Testis (tissue), 3 donors: Measurements from ENCODE around the gene MAP4K1. TPM values are rescaled to one million over a fixed set of nuclear protein-coding genes. Genes with fewer than 3 reads are reported as not detected.

Experiments
- DNase-seq: peaks from one replicate; pipeline ENCODE4 v3.0.0-alpha.2; 2019
- H3K27ac ChIP-seq, 2 donors: fragments of 200-600 bp; sonication (generic); one replicate each; pipeline ENCODE4 v1.5.1; 2019
- H3K27me3 ChIP-seq: fragments of 200-600 bp; sonication (generic); one replicate; pipeline ENCODE4 v1.5.1; 2019
- H3K36me3 ChIP-seq: fragments of 200-600 bp; sonication (generic); one replicate; pipeline ENCODE4 v1.5.1; 2017; ENCODE audit warnings: low read depth; ENCODE audit errors: missing control alignments
- H3K4me1 ChIP-seq: fragments of 200-600 bp; sonication (generic); one replicate; pipeline ENCODE4 v1.5.1; 2019
- H3K4me3 ChIP-seq, 2 donors: fragments of 200-600 bp; sonication (generic); one replicate each; pipeline ENCODE4 v1.5.1; 2017 to 2019
- H3K9me3 ChIP-seq: fragments of 200-600 bp; sonication (generic); one replicate; pipeline ENCODE4 v1.5.1; 2017
- CTCF ChIP-seq, 3 experiments: fragments of 450-650 bp in 2 of 3; fragments of 200-600 bp in 1 of 3; sonication (generic) in 1 of 3; IDR thresholded peaks; one replicate each; pipeline ENCODE4 v1.5.1; 2016 to 2019; ENCODE audit warnings: antibody characterized with exemption in 3 of 3, mild to moderate bottlenecking in 2 of 3, moderate library complexity in 1 of 3
- POLR2A ChIP-seq: fragments of 450-650 bp; IDR thresholded peaks from one replicate; pipeline ENCODE4 v1.6.1; 2017; ENCODE audit warnings: antibody characterized with exemption, mild to moderate bottlenecking, moderate library complexity
- WGBS, 2 donors: methylation state at CpG; one replicate each; pipeline ENCODE4 v1.1.5; 2018; 5-methylcytosine and 5-hydroxymethylcytosine counted together
- intact Hi-C: fragments of 100-400 bp; cut with DNase I; formaldehyde crosslinking; loops from one replicate; pipeline ENCODE4 v1.15.1; 2023; ENCODE audit warnings: low total_unique reads
- polyA plus RNA-seq: library from polyadenylated mRNA; stranded (reverse); fragments of 350-450 nt; fragmentation: Illumina TruSeq; extraction: RNeasy Lipid Tissue Mini Kit (QIAGEN cat#74804); gene quantifications from one replicate; pipeline ENCODE4 v1.2.3, GENCODE V29; 2014; ENCODE audit warnings: low read depth, low replicate concordance; ENCODE audit not compliant: insufficient read depth
- total RNA-seq, 2 donors: library from RNA; depleted of rRNA; stranded (reverse); fragments of >200 nt; gene quantifications; one replicate each; pipeline ENCODE4 v1.2.3, GENCODE V29; 2016

The MAP4K1 gene
- total and polyA plus RNA-seq, 3 donors from 2014 or later: 2.8 to 9.9 (median 8.3) TPM

- TF ChIP-seq CTCF (IDR thresholded peaks at IDR 0.05) (no peak), POLR2A (no peak)
- H3K27me3 ChIP-seq: no peaks in the 10 kb centered on the region
- H3K9me3 ChIP-seq: no peaks in the 10 kb centered on the region
- intact Hi-C loops: no loop called here
- no peak for DNase-seq
- no peaks in the 10 kb centered on the region for H3K4me1 ChIP-seq
- WGBS, 2 donors: 93 to 95% methylated on average over 8 to 9 of the region's 9 CpGs
- no peaks in the 10 kb centered on the region for H3K36me3 ChIP-seq
- no peak overlapping the region for H3K4me3 ChIP-seq
- H3K27ac ChIP-seq: no peak overlapping the region
These were observed 24.4 kb upstream of the MAP4K1 start for GRCh38 chr19:38642176-38642575.

- Histone ChIP-seq H3K4me1 (no peaks in the 10 kb centered on the region), H3K4me3 (no peak overlapping the region), H3K27ac (no peak overlapping the region), H3K27me3 (no peaks in the 10 kb centered on the region), H3K9me3 (no peaks in the 10 kb centered on the region), H3K36me3 (no peaks in the 10 kb centered on the region)
- WGBS, 2 donors: 74 to 79% methylated on average over 2 to 4 of the region's 4 CpGs
- no peak for DNase-seq
- intact Hi-C loops: no loop called here
- TF ChIP-seq POLR2A: no peak
These were observed 22.6 kb upstream of the MAP4K1 start for GRCh38 chr19:38640368-38640767.

GRCh38 chr19:38639679-38640078 lies 21.9 kb upstream of the MAP4K1 start:
- intact Hi-C loops: no loop called here
- Histone ChIP-seq H3K9me3 (no peaks in the 10 kb centered on the region), H3K4me1 (no peaks in the 10 kb centered on the region), H3K27ac (no peak overlapping the region), H3K36me3 (no peaks in the 10 kb centered on the region), H3K27me3 (no peaks in the 10 kb centered on the region), H3K4me3 (no peak overlapping the region)
- WGBS, 2 donors: 94 to 100% methylated on average over 2 of the region's 2 CpGs
- DNase-seq: no peak
- TF ChIP-seq POLR2A (no peak), CTCF (IDR thresholded peaks at IDR 0.05) (no peak)

GRCh38 chr19:38638461-38638860 lies 20.7 kb upstream of the MAP4K1 start:
- Histone ChIP-seq H3K9me3 (no peaks in the 10 kb centered on the region), H3K4me1 (no peaks in the 10 kb centered on the region), H3K27me3 (no peaks in the 10 kb centered on the region), H3K36me3 (no peaks in the 10 kb centered on the region), H3K4me3 (no peak overlapping the region), H3K27ac (no peak overlapping the region)
- intact Hi-C loops: no loop called here
- 94 to 96% methylated on average over 3 of the region's 3 CpGs for WGBS, 2 donors
- no peak for TF ChIP-seq CTCF (IDR thresholded peaks at IDR 0.05)
- TF ChIP-seq POLR2A: no peak
- no peak for DNase-seq

GRCh38 chr19:38635483-38636399 lies 18.0 kb upstream of the MAP4K1 start:
- intact Hi-C loops: no loop called here
- no peaks in the 10 kb centered on the region for H3K36me3 ChIP-seq
- no peak overlapping the region for H3K4me3 ChIP-seq
- TF ChIP-seq CTCF (IDR thresholded peaks at IDR 0.05): no peak
- TF ChIP-seq POLR2A: no peak
- H3K27me3 ChIP-seq: no peaks in the 10 kb centered on the region
- no peaks in the 10 kb centered on the region for H3K9me3 ChIP-seq
- 88 to 91% methylated on average over 15 to 17 of the region's 17 CpGs for WGBS, 2 donors
- no peak for DNase-seq
- H3K27ac ChIP-seq: no peak overlapping the region
- no peaks in the 10 kb centered on the region for H3K4me1 ChIP-seq
